Osteocyte (in vitro differentiated cells): ENCODE data around the gene AFDN. TPM values are rescaled to one million over a fixed set of nuclear protein-coding genes. Genes with fewer than 3 reads are reported as not detected.

Source experiments
- DNase-seq: peaks from one replicate; pipeline ENCODE4 v3.0.0; 2021; ENCODE audit warnings: mixed read lengths; ENCODE audit not compliant: unreplicated experiment; ENCODE audit errors: extremely low spot score
- H3K27ac Mint-ChIP-seq: one replicate; pipeline ENCODE4 v1.8.0; 2021; ENCODE audit warnings: mild to moderate bottlenecking, mixed read lengths; ENCODE audit not compliant: unreplicated experiment
- H3K27me3 Mint-ChIP-seq: one replicate; pipeline ENCODE4 v1.8.0; 2021; ENCODE audit warnings: mixed read lengths; ENCODE audit not compliant: unreplicated experiment
- H3K36me3 Mint-ChIP-seq: one replicate; pipeline ENCODE4 v1.8.0; 2021; ENCODE audit warnings: mixed read lengths; ENCODE audit not compliant: unreplicated experiment
- H3K4me1 Mint-ChIP-seq: one replicate; pipeline ENCODE4 v1.8.0; 2021; ENCODE audit warnings: mixed read lengths; ENCODE audit not compliant: unreplicated experiment
- H3K4me3 Mint-ChIP-seq: one replicate; pipeline ENCODE4 v1.8.0; 2021; ENCODE audit warnings: mild to moderate bottlenecking, moderate library complexity, mixed read lengths; ENCODE audit not compliant: unreplicated experiment
- H3K9me3 Mint-ChIP-seq: one replicate; pipeline ENCODE4 v1.8.0; 2021; ENCODE audit warnings: mixed read lengths; ENCODE audit not compliant: unreplicated experiment
- CTCF ChIP-seq: fragments of 200-600 bp; sonication (generic); IDR thresholded peaks from 2 replicates; pipeline ENCODE4 v1.5.0; 2021; ENCODE audit warnings: antibody characterized with exemption, mild to moderate bottlenecking, moderate library complexity
- total RNA-seq: library from RNA; stranded (reverse); gene quantifications from 2 replicates; pipeline ENCODE4 v1.2.1, GENCODE V29; 2021

AFDN gene
- total RNA-seq, 1 donor from 2014 or later, result 67.3 TPM

- Mint-ChIP-seq H3K9me3 (peaks cover 34% of the 10 kb centered on the region), H3K27ac (peak overlapping the region; percentile 58), H3K36me3 (peaks cover 8% of the 10 kb centered on the region), H3K4me1 (peaks cover 18% of the 10 kb centered on the region), H3K4me3 (no peak overlapping the region), H3K27me3 (peaks cover 4% of the 10 kb centered on the region)
- no peak for TF ChIP-seq CTCF
- no peak for DNase-seq
Observed at GRCh38 chr6:168007592-168008338, 181.1 kb downstream of the AFDN start.

GRCh38 chr6:168009331-168009730, 182.6 kb downstream of the AFDN start:
- Mint-ChIP-seq H3K27me3 (no peaks in the 10 kb centered on the region), H3K4me3 (no peak overlapping the region), H3K27ac (no peak overlapping the region), H3K9me3 (peaks cover 36% of the 10 kb centered on the region), H3K4me1 (peaks cover 15% of the 10 kb centered on the region), H3K36me3 (peaks cover 5% of the 10 kb centered on the region)
- TF ChIP-seq CTCF, result no peak
- DNase-seq, result no peak

- Mint-ChIP-seq H3K4me3 (no peak overlapping the region), H3K9me3 (peaks cover 44% of the 10 kb centered on the region), H3K4me1 (peaks cover 16% of the 10 kb centered on the region), H3K36me3 (peaks cover 5% of the 10 kb centered on the region), H3K27me3 (no peaks in the 10 kb centered on the region), H3K27ac (no peak overlapping the region)
- TF ChIP-seq CTCF, result no peak
- DNase-seq, result no peak
Observed at GRCh38 chr6:168011291-168011690, 184.6 kb downstream of the AFDN start.

GRCh38 chr6:168012431-168013249, 185.9 kb downstream of the AFDN start:
- peaks cover 44% of the 10 kb centered on the region for H3K9me3 Mint-ChIP-seq
- no peaks in the 10 kb centered on the region for H3K27me3 Mint-ChIP-seq
- H3K4me1 Mint-ChIP-seq, result peaks cover 14% of the 10 kb centered on the region
- DNase-seq, result peak; percentile 72
- no peak for TF ChIP-seq CTCF
- H3K36me3 Mint-ChIP-seq, result peaks cover 5% of the 10 kb centered on the region
- no peak overlapping the region for H3K4me3 Mint-ChIP-seq
- no peak overlapping the region for H3K27ac Mint-ChIP-seq
